Fibroblast of villous mesenchyme (primary cell): ENCODE measurements around the gene EFCAB14. TPM values are rescaled to one million over a fixed set of nuclear protein-coding genes. Genes with fewer than 3 reads are reported as not detected.
"Not testable (repeated sequence)": the region's sequence is repeated elsewhere in the genome, so short reads cannot be mapped to it uniquely, and the experiment has no call there.

Experiments used
- DNase-seq: peaks from one replicate; pipeline ENCODE4 v3.0.0-alpha.2; 2010; ENCODE audit warnings: low read depth
- H3K4me3 ChIP-seq: 2 replicates; pipeline ENCODE4 v1.5.1; 2011; ENCODE audit warnings: low read depth, mild to moderate bottlenecking, low read length
- total RNA-seq: library from RNA; depleted of rRNA; stranded (reverse); fragments of >200 nt; gene quantifications from 2 replicates; pipeline ENCODE4 v1.2.3, GENCODE V29; 2012
- TF ChIP-seq, protein P1 (sequence below): IDR thresholded peaks from 2 replicates; pipeline ENCODE4 v1.5.1; 2012; ENCODE audit warnings: low read depth, mild to moderate bottlenecking, low read length; ENCODE audit not compliant: insufficient read depth

Gene EFCAB14
- total RNA-seq, 1 donor, result 64.3 TPM

GRCh38 chr1:46721686-46722205 is 2.8 kb upstream of the EFCAB14 start:
- DNase-seq, result no peak
- TF ChIP-seq, protein P1, sequence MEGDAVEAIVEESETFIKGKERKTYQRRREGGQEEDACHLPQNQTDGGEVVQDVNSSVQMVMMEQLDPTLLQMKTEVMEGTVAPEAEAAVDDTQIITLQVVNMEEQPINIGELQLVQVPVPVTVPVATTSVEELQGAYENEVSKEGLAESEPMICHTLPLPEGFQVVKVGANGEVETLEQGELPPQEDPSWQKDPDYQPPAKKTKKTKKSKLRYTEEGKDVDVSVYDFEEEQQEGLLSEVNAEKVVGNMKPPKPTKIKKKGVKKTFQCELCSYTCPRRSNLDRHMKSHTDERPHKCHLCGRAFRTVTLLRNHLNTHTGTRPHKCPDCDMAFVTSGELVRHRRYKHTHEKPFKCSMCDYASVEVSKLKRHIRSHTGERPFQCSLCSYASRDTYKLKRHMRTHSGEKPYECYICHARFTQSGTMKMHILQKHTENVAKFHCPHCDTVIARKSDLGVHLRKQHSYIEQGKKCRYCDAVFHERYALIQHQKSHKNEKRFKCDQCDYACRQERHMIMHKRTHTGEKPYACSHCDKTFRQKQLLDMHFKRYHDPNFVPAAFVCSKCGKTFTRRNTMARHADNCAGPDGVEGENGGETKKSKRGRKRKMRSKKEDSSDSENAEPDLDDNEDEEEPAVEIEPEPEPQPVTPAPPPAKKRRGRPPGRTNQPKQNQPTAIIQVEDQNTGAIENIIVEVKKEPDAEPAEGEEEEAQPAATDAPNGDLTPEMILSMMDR, result no peak
- no peak overlapping the region for H3K4me3 ChIP-seq

- no peak for DNase-seq
- TF ChIP-seq, protein P1, result no peak
- no peak overlapping the region for H3K4me3 ChIP-seq
Measured at GRCh38 chr1:46721204-46721603, 2.3 kb upstream of the EFCAB14 start.

GRCh38 chr1:46720319-46720718 is 1.4 kb upstream of the EFCAB14 start:
- not testable (repeated sequence) for DNase-seq, H3K4me3 ChIP-seq

DNA sequence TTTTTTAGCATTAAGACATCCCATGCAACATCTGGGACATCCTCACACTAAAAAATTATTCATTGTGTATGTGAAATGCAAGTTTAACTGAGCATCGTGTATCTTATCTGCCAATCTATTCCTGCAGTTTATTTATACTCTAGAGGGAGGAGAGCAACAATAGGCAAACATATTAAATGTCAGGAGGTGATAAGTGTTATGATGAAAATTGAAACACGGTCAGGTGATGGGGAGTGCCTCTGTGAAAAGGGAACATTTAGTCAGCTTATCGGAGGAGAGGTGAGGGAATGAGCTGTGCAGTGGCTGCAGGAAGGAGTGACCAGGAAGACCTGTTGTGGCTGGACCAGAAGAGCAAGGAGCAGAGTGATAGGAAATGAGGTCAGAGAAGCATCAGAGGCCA is 775 bp upstream of the EFCAB14 start:
- TF ChIP-seq, protein P1, result no peak
- peak; percentile 7 for DNase-seq
- peak overlapping the region; percentile 92 for H3K4me3 ChIP-seq

- DNase-seq, result peak; percentile 19
- TF ChIP-seq, protein P1, result no peak
- H3K4me3 ChIP-seq, result peak overlapping the region; percentile 92
Measured at GRCh38 chr1:46718340-46718726, 581 bp downstream of the EFCAB14 start.

DNA sequence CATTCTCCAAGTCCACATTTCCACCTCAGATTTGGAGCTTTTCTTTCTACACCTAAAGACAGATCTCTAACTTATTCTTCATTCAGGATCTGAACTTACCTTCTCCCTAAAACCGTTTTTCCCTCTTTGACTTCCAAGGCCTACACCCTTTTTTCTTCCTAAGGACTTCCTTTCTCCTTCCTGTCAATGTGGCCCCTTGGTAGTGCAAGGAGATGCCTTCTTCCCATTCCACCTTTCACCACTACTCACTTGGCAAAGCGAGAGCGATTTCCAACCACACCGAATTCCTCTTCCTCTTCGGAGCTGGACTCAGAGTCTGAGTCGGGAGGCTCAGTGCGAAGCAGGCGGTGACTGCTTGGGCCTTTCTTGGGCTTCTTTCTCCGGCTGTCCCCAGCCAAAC is 1.3 kb downstream of the EFCAB14 start:
- H3K4me3 ChIP-seq, result peak overlapping the region; percentile 92
- no peak for DNase-seq
- TF ChIP-seq, protein P1, result no peak

GRCh38 chr1:46714976-46715375 is 3.9 kb downstream of the EFCAB14 start:
- no peak overlapping the region for H3K4me3 ChIP-seq
- no peak for DNase-seq
- TF ChIP-seq, protein P1, result no peak

GRCh38 chr1:46708121-46708520 is 10.8 kb downstream of the EFCAB14 start:
- TF ChIP-seq, protein P1, result no peak
- H3K4me3 ChIP-seq, result no peak overlapping the region
- DNase-seq, result no peak
